DMS79 treated with DMSO at 0.1 percent for 48 hours (cell line): ENCODE results near the gene LIN28A.
"Not testable (repeated sequence)": the region's sequence is repeated elsewhere in the genome, so short reads cannot be mapped to it uniquely, and the experiment has no call there.

Experiments used
- DNase-seq: peaks from one replicate; lab custom pipeline; 2025; lab: John Stamatoyannopoulos, UW

The LIN28A gene

GRCh38 chr1:26410706-26411623 lies at the start of gene LIN28A:
Gene LIN28A, plus strand, starts transcription at chr1:26410817. Its CDS starts 75 bp downstream, at chr1:26410892.
- no peak for DNase-seq

- DNase-seq, result no peak
These were observed 49.0 kb upstream of the LIN28A start for GRCh38 chr1:26361605-26362122.

GRCh38 chr1:26362331-26362730 lies 48.3 kb upstream of the LIN28A start:
- no peak for DNase-seq

- DNase-seq, result no peak
These were observed 46.8 kb upstream of the LIN28A start for GRCh38 chr1:26363549-26364448.

- DNase-seq, result peak; percentile 88
These were observed 45.7 kb upstream of the LIN28A start for GRCh38 chr1:26364956-26365355.

GRCh38 chr1:26367441-26367840 lies 43.2 kb upstream of the LIN28A start:
- no peak for DNase-seq

- no peak for DNase-seq
These were observed 42.6 kb upstream of the LIN28A start for GRCh38 chr1:26368006-26368405.

- no peak for DNase-seq
These were observed 42.1 kb upstream of the LIN28A start for GRCh38 chr1:26368486-26368885.

- DNase-seq, result no peak
These were observed 39.8 kb upstream of the LIN28A start for GRCh38 chr1:26370591-26371382.

- no peak for DNase-seq
These were observed 38.6 kb upstream of the LIN28A start for GRCh38 chr1:26372039-26372438.

- DNase-seq, result not testable (repeated sequence)
These were observed 38.0 kb upstream of the LIN28A start, which contains the start of gene ZNF683 for GRCh38 chr1:26372611-26373010. Gene ZNF683, minus strand, starts transcription at chr1:26372750. Its CDS starts 4,179 bp downstream, at chr1:26368571.

- DNase-seq, result no peak
These were observed 37.3 kb upstream of the LIN28A start for GRCh38 chr1:26373281-26373680.

GRCh38 chr1:26373789-26374188 lies 36.8 kb upstream of the LIN28A start:
- no peak for DNase-seq

- DNase-seq, result not testable (repeated sequence)
These were observed 36.3 kb upstream of the LIN28A start for GRCh38 chr1:26374361-26374760.

- no peak for DNase-seq
These were observed 35.5 kb upstream of the LIN28A start for GRCh38 chr1:26375081-26375480.

- DNase-seq, result no peak
These were observed 34.6 kb upstream of the LIN28A start for GRCh38 chr1:26376050-26376449.

- no peak for DNase-seq
These were observed 32.3 kb upstream of the LIN28A start for GRCh38 chr1:26378088-26378878.

GRCh38 chr1:26378879-26379251 lies 31.8 kb upstream of the LIN28A start:
- no peak for DNase-seq

- no peak for DNase-seq
These were observed 26.5 kb upstream of the LIN28A start for GRCh38 chr1:26384076-26384475.

GRCh38 chr1:26385063-26385462 lies 25.6 kb upstream of the LIN28A start:
- DNase-seq, result not testable (repeated sequence)

GRCh38 chr1:26387447-26387846 lies 23.2 kb upstream of the LIN28A start:
- no peak for DNase-seq
